Measurements from ENCODE around the gene DUOXA1.
"Not testable (repeated sequence)": the region's sequence is repeated elsewhere in the genome, so short reads cannot be mapped to it uniquely, and the experiment has no call there.

The DUOXA1 gene

DNA sequence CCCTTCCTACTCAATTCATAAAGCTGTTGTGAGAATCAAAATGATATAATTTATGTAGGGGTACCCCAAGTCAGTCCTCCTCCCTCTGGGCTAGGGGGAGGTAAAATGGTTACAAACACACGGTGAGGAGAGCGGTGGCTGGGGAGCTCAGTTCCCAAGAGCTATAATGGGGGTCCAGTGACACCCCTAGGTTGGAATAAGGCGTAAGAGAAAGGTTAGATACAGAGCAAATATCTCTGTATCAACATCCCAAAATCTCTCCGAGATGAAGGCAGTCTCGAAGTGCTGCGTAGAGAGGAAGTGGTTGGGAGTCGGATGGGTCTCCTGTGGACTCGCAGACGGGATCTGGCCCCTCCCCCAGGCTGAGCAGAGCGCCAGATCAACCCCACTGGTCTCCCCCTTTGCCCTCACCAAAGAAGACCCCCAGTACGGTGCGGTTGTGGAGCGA, 17.5 kb downstream of the DUOXA1 start:
- peak; percentile 35 for DNase-seq

DNA sequence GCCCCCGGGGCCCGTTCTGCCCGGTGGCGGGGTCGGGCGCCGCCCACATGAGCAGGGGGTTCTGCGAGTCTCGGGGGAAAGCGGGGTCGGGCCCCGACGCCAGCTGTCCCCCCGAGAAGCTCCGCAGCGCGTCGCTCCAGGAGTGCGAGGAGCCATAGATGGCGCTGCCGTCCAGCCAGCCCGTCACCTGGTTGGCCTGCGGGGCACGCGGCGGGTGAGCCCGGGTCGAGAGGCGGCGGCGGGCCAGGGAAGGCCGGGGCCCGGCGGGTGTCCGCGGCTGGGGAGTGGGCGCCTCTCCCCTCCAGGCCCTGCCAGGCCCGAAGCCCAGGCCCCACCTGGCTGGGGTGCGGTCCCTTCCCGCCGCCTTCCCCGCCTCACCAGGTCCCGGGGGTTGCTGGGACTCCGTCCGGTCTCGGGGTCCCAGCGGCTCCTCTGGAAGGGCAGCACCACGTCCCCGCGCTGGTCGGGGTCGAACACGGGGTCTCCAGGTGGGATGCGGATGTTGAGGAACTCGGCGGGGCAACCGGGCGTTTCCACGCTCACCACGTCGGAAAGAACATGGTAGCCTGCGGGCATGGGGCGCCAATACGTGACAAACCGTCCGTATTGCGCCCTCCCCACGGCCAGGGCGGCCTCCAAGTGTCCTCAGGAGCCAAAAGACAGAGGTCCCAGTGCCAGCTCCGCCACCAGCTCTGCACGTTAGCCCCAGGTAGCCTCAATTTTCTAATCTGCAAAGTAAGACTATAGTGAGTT, 18.1 kb downstream of the DUOXA1 start:
- DNase-seq, result no peak

DNA sequence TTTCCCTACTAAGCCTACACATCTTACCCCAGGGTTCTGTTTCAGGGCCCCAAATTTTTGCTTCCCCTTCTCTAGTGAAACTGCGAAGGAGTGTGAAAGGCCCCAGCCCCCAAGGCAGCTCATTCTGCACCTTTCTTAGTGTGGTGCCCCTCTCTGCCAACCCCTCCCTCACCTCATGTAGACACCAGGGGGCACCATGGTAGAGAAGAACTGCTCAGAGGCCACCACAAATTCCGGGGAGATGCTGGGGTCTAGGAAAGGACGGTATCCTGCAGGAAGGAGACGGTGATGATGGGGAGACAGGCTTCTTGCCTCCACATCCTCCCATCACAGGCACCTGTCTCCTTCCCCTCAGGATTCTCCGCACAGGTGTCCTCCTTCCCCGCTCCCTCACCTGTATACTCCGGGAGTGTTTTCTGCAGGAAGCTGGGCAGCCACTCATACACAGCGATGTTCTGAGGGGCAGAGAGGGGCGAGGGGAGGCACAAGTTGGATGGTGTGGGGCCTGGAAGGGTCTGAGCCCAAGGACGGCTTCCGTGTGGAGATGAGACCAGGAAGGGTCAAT, 19.3 kb downstream of the DUOXA1 start:
- no peak for DNase-seq

DNA sequence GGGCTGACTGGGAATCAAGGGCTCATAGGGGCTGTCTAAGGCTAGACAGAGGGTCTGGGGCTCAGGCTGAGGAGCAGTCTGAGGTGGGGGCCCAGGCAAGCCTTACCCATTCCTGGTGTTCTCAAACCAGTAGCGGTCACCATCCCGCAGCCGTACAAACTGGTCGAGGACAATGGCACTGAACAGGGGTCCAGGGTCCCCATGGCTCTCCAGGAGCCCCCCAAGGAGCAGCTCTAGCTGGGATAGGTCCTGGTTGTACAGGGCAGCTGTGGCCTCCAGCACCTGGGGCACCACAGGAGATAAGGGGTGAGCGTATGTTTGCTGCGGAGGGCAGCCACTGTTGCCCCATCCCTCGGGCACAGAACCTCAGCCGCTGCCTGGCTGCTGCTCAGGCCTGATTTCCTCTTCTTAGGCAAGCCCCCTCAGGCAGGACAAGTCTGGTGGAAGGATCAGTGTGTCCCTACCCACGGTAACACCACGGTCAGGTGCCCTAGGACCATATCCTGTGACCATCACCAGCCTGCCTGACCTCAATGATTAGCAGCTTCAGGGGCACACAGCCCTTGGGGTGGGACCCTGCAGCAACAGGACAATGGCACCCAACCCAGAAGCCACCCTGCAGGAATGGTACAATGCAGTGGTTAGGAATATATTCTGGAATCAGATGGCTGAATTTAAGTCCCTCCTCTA, 21.6 kb downstream of the DUOXA1 start:
- DNase-seq, result no peak

DNA sequence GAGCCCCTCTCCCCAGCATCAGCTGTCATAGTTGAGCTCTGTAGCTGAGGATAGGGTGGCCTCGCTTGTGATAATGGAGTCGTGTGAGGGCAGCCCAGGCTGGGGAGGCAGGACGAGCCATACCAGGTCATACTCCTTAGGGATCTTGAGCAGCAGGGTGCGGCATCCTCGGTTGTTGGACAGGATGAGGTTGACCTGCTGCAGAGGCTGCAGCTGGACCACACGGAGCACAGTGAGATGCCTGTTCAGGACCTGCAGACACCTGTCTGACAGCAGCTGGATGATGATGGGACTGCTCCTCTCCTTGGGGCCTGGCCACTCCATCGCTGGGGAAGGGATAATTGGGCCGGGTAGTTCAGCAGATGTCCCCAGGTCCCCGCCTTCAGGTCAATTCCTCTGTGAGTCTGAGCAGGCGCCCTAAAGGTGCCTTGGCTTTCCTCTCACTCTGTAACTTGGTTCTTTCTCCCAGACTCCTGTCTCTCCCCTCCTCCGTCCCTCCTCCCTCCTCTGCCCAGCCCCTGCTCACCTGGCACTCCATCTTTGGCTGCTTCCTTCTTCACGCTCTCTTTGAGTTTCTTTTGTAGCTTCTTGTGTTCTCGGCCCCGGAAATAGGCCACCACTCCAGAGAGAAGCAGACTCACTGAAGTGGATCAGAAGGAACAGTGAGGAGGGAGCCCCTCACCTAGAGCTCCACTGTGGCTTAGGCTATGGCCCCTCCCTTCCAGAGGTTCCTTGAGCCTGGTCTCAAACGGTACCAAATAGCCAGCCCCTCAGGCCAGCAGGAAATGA, 23.5 kb downstream of the DUOXA1 start:
- no peak for DNase-seq

DNA sequence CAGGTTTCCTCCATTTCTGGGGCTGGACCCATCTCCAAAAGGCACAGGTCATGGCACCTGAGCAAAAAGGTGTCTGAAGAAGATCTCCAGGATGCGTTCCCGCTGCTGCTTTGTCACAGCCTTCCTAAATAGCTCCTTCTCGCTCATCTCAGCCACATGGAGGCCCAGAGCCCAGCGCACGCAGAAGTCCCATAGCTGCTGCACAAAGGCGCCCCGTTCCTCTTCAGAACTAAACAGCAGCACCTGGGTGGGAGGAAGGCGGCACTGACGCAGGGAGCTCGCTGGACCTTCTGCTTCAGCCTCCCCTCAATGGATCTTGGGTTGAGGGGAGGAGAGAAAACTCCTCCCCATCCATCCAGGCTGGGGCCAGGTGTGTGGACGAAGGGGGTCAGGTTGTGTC, 24.1 kb downstream of the DUOXA1 start:
- no peak for DNase-seq

DNA sequence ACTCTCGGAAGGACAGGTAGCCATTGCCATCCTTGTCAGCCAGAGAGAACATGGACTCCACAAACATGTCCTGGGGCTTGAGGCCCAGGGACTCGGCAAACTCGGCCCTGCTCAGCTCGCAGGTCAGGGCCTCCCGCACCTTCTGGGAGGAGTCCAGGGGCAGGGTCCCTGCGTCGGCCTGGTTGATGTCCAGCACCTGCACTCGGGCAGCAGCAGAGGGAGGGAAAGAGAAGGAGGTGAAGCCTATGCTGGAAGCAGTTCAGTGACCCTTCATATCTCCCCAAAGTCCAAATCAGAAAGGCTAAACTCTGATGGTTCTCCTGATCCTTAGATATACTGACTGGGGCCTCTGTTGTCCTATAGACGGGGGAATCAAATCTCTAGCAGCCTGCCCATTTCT, 25.5 kb downstream of the DUOXA1 start:
- not testable (repeated sequence) for DNase-seq

DNA sequence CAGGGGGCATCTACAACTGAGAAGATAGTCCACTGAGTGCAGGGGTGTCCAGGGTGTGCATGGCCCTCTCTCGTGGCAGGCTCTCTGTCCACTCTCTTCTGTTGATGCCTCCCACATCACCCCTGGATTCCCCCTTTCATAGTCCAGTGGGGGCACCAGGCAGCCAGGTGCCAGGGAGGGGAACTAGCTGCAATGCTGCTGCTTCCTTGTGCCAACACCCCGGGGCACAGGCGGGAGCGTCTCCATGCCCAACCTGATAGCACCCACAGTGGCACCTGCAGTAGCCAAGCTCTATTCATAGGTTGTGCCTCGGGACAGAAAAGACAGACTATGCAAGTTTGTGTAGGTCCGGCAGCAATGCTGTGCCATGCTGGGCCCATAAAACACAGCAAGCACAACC, 27.5 kb downstream of the DUOXA1 start:
- DNase-seq, result no peak

DNA sequence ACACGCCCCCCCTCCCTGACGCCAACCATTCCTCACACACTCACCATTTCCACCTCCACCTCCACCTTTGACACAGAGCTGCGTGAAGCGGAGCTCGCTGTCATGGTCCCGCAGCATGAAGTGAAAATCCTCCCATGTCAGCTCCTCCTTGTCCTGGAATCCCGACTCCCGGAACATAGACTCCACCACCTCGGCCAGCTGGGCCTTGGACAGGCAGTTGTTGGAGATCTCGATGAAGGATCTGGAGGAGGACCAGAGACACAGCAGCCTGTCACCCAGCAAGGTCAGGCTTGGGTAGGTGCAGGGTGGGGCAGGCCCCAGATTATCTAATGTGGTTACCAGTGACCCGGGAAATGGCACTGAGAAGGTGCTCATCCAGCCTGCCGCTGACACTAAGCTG, 27.9 kb downstream of the DUOXA1 start:
- no peak for DNase-seq

DNA sequence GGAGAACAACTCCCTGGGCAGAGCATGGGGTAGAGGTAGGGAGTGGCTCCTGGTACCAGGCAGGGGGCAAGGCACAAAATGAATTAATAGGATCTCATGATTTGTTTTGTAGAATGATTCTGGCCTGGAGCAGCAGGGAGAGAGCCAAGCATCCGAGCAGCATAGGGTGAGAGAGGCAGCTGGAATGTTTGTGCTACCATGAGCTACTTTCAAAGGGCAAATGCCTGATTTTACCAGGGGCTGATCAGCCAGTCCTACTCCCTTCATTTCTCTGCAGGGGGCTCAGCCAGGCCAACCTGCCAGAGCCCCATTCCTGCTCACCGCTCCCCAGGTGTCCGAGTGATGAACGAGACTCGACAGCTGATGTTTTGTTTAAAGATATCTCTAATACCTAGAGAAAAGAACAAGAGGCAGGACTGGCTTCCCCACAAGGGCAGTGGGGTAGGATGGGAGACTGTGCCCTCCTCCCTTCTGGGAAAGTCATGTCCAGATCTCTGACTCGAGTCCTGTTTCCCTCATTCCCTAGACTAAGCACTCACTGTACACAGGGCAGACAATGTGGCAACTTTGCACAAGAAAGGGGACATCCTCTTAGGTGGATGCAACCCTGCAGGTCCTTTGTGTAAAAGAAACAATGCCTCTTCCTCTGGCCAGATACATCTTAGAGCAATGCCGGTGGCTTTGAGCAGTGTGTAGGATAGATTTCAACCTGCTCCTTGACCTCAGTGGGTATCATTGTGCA, 28.6 kb downstream of the DUOXA1 start:
- no peak for DNase-seq

DNA sequence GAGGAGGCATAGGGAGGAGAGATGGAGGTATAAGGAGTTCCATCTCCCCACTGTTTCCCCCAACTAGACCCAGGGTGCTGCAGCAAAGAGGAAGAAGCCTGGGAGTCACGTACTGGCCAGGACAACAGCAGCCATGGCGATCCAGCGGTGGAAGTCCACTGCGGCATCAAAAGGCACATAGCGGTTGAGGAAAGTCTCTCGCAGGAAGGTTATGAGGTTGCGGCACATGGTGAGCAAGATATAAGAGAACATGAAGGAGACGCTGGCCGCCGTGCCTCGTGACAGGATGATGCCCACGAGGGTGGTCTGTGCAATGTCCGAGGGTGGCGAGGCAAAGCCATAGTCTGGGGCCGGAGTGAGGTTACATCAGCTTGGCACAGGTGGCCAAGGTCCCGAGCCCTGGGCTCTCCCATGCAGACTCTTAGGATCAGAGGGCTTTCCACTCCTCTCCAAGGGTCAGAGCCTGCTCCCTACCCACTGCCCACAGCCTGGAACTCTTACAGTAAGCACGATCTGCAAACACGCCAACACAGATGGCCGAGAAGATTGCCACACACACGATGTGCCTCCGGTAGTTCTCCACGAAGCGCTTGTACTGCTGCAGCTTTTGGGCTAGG, 30.0 kb downstream of the DUOXA1 start:
- no peak for DNase-seq

DNA sequence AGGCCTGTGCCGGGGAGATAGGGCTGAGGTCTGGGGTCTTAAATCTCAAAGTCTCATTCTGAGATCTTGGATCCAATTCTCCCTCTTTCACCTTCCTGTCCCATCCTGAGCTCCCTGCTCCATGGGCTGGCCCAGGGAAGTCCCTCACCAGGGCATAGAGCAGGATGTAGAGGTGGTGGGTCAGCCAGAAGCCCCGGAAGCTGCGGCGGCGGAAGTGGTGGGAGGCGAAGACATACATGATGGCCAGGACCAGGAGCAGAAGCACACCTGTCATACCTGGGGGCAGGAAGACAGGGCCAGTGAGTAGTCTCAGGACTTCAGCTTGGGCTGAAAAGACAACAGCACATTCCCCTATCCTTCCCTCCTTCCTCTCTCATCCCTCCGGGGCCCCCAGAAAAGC, 32.2 kb downstream of the DUOXA1 start:
- no peak for DNase-seq

DNA sequence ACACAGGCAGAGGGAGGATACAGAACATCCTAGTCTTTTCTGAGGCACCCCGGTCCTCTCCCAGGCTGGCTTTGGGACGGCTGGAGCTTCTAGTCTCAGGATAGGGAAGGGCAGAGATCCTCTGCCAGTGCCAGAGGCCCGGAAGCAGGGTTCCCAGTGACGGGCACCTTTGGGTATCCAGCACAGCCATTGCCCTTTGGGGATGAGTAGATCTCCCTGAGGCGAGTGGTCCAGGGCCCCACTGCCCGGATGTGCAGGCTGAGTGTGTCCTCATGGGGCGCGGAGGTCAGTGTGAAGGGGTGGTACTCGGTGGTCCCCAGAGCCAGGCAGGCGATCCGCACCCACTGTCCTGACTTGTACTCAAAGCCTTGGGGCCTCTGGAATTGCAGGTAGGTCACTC, 34.0 kb downstream of the DUOXA1 start:
- no peak for DNase-seq

DNA sequence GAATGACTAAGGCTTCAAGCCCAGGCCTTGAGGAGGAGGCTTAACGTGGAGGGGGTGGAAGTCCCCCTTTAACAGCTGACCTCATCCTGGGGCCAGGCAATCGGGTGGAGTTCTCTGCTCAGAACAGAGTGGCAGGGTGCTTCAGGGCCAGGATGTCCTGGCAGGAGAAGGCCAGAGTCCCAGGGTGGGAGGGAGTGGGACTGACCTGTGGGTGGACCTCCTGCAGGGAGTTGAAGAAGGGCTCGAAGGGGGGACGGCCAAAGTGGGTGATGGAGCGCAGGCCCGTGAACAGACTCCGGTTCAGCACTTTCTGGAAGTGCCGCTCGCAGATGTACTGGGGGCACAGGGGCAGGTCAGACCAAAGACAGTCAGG, 35.3 kb downstream of the DUOXA1 start:
- DNase-seq, result no peak

DNA sequence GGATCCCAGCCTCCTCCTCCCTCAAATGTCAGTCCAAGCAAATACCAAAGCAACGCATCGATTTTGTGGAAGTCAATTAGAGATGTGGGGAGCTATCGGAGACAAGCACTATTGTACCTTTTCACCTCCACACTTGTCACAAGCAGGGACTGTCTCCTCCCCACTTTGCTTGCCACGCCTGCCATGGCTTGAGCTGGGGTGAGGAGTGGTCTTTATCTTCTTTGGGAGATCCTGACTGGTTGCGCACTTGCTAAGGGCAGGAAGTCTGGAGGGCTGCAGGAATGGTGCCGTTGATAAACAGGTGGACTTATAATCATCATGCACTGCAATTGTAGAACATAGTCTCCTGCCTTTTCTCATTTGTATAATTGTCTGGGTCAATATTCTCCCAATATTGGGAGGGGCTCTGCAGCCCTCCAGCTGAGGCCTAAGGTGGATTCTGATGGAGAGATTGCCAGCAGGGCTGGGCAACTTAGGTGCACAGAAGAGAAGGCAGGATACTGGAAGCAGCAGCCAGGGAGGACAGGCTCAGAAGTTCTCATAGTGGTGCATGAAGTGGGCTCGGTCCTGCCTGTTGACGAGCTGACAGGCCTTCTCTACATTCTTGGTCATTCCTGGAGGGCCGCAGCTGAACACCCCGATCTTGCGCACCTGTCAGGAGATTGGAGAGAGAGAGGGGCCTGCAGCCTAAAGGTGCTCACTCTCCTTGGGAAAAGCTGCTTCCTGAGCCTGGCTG, 35.9 kb downstream of the DUOXA1 start:
- no peak for DNase-seq

DNA sequence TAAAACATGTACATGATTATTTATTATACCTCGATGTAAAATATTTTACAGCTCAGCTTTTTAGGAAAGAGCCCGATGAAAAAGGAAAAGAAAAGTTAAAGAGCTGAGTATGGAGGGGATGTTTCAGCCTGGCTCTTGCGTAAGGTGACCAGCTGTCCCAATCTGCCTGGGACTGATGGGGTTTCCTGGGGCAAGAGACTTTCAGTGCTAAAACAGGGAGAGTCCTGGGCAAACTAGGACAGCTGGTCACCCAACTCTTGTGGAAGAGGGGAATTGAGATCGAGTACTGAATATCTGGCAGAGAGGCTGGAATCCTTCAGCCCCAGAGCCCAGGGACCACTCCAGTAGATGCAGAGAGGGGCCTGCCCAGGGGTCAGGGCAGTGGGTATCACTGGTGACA, 36.7 kb downstream of the DUOXA1 start:
- DNase-seq, result no peak

DNA sequence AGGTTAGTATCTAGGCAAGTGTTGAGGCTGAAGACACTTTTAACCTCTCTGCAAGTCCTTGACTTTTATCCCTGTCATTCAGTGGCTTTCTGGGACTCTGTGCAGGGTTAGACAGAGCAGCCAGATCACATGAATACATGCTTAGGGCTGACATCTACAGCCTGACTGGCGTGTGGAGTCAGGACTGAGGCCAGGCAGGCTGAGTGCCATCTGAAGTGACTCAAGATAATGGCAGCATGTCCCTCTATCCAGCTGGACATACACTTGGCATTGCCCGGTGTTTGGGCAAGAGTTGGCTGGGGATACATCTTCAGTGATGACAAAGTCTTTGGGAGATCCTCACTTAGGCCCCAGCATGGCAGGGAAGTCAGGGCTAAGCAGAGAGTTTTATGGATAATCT, 38.1 kb downstream of the DUOXA1 start:
- no peak for DNase-seq

DNA sequence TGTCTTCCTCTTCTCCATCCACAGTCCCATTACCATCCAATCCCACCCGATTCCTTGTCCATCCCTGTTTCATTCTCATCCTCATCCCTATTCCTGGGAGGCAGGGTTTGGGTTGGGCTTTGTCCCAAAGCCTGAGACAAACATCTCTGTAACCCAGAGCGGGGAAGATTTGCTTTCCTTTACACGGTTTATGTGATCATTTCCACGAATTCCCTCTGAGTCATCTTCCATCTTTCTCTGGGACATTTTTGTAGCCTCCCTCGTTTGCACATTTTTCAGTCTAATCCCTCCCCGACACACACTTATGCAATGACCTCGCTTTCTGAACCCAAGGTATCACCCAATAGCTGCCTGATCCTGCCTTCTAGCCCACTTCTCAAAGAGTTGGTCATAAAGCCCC, 38.5 kb downstream of the DUOXA1 start:
- DNase-seq, result no peak

DNA sequence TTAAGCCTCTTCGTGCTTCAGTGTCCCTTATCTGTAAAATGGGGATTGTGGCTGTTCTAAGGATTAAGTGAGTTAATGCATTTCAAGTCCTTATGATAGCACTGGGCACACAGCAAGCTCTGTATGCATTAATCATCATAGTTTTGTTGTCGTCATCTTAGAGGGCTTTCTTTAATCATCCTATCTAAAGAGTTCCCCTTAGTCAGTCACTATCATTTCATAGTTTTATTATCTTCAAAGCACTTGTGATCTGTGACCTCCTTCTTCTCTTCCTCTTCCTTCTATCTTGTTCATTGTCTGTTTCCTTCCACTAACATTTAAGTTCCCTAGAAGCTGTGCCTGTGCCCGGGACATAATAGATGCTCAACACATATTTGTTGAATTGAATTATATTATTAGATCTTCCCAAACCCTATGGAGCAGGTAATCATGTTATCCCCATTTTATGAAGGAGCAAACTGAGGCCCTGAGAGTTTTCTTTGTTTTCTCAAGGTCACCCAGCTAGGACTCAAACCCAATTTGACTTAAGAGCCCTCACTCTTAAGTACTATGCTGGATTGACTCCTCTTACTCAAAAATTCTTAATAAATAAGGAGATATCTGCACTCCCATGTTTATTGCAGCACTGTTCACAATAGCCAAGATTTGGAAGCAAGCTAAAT, 39.8 kb downstream of the DUOXA1 start:
- DNase-seq, result no peak

DNA sequence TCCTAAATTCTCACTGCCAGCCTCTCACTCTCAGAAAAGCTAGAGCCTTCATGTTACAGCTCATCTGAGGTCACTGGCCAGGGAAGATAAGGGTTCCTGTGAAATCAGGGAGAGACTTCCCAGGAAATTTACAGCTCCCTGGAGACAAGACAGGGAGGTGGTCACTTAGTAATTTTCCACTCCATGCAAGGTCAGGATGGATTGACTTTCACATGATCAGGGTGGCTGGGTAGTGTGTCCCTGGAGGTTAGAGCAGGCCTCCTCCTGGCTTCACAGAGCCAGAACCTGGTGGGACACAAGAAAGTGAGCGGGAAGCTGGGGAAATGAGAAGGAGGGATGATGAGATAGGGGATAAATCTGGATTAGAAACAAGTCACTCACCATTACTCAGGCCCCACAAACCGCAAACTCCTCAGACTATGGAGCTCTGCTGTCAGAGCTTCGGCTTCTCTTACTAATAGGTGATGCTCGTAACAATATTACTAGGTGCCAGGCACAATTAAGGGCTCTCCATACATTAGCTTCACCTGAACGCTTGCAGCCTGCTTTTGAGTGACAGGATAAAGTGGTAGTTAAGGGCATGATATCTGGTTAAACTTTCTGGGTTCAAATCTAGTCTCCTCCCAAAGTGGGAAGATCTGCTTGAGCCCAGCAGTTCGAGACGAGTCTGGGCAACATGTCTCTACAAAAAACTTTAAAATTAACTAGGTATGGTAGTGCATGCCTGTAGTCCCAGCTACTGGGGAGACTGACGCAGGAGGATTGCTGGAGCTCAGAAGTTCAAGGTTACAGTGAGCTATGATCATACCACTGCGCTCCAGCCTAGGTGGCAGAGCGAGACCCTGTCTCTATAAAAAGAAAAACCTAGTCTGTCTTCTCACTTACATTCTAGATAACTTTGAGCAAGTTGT, 40.6 kb downstream of the DUOXA1 start:
- no peak for DNase-seq

All from NCI-H2171 treated with DMSO at 0.1 percent for 48 hours (cell line).